Stomach (tissue), 4 donors: ENCODE data around the gene ERG28.

ENCODE experiments used
- EP300 ChIP-seq: sonication (generic); formaldehyde crosslinking; IDR thresholded peaks from one replicate; pipeline ENCODE4 v1.6.1; 2017; ENCODE audit warnings: antibody characterized with exemption
- POLR2AphosphoS5 ChIP-seq, 3 donors: sonication (generic); formaldehyde crosslinking; IDR thresholded peaks; one replicate each; pipeline ENCODE4 v1.6.1; 2016; ENCODE audit warnings: antibody characterized with exemption in 3 of 3

- no peak for TF ChIP-seq POLR2AphosphoS5 (IDR thresholded peaks at IDR 0.05)
- TF ChIP-seq EP300: no peak
Measured at GRCh38 chr14:75604979-75605851, 55.5 kb downstream of the ERG28 start.
